ENCODE measurements around the gene AP5S1. TPM values are rescaled to one million over a fixed set of nuclear protein-coding genes. Genes with fewer than 3 reads are reported as not detected.

Gene AP5S1
- polyA plus RNA-seq, 1 donor (not counting 4 experiments of a cell fraction or from before 2014, with no cell fraction given) = 5.2 TPM

- no peaks in the 10 kb centered on the region for H3K9me3 ChIP-seq (ENCODE audit: control insufficient read depth, low read depth, low read length)
- dilution Hi-C loops (cut with MboI; ENCODE audit: extremely low pct_ligation_motif_present, low sequenced_read_pairs) = no loop called here
Observed at GRCh38 chr20:3775457-3776108, 44.8 kb upstream of the AP5S1 start.

GRCh38 chr20:3777381-3777715 is 43.0 kb upstream of the AP5S1 start:
- Histone ChIP-seq H3K4me3 (ENCODE audit: control insufficient read depth in 2 of 3, extremely low read depth in 1 of 3, insufficient read depth in 2 of 3, low read depth in 1 of 3, low read length in 3 of 3) (peak overlapping the region; percentile 37 to 65 (median 48)), H3K79me2 (ENCODE audit: control insufficient read depth, insufficient read depth, low read length) (no peaks in the 10 kb centered on the region), H3K4me1 (ENCODE audit: control insufficient read depth, extremely low read depth, insufficient read depth, low read length) (peaks cover 11% of the 10 kb centered on the region), H3K27me3 (ENCODE audit: control insufficient read depth, extremely low read depth, insufficient read depth, low read length) (peaks cover 10% of the 10 kb centered on the region), H3K9ac (ENCODE audit: control insufficient read depth, extremely low read depth, insufficient read depth, low read length) (peak overlapping the region; percentile 38), H3K4me2 (ENCODE audit: control insufficient read depth, extremely low read depth, insufficient read depth, low read depth, low read length) (peak overlapping the region; percentile 86), H3K9me1 (ENCODE audit: control insufficient read depth, extremely low read depth, insufficient read depth, low read length) (no peaks in the 10 kb centered on the region), H3K9me3 (ENCODE audit: control insufficient read depth, low read depth, low read length) (no peaks in the 10 kb centered on the region), H3K36me3 (ENCODE audit: control insufficient read depth in 2 of 2, extremely low read depth in 1 of 2, insufficient read depth in 2 of 2, low read length in 2 of 2) (no peaks in the 10 kb centered on the region), H2AFZ (ENCODE audit: control insufficient read depth, low read length) (peak overlapping the region; percentile 89), H3K27ac (ENCODE audit: control insufficient read depth, insufficient read depth, low read length) (no peak overlapping the region), H4K20me1 (ENCODE audit: control insufficient read depth, extremely low read depth, insufficient read depth, low read length) (peaks cover 2% of the 10 kb centered on the region)
- FAIRE-seq (no peak), DNase-seq (ENCODE audit: low read depth, low spot score) (no peak)
- dilution Hi-C loops (cut with MboI; ENCODE audit: extremely low pct_ligation_motif_present, low sequenced_read_pairs) = no loop called here
- no peak for TF ChIP-seq CTCF (optimal IDR thresholded peaks at IDR 0.05 in 1 of 3, IDR thresholded peaks at IDR 0.05 in 1 of 3, conservative IDR thresholded peaks at IDR 0.05 in 1 of 3; ENCODE audit: extremely low read depth in 1 of 3, insufficient read depth in 2 of 3, low read length in 3 of 3)
- TF ChIP-seq EZH2 (IDR thresholded peaks at IDR 0.05; ENCODE audit: low read length) = no peak

More at GRCh38 chr20:3775457-3776108, 44.8 kb upstream of the AP5S1 start:
- FAIRE-seq (no peak), DNase-seq (ENCODE audit: low read depth, low spot score) (no peak)
- Histone ChIP-seq H3K4me1 (ENCODE audit: control insufficient read depth, extremely low read depth, insufficient read depth, low read length) (peaks cover 4% of the 10 kb centered on the region), H3K27ac (ENCODE audit: control insufficient read depth, insufficient read depth, low read length) (no peak overlapping the region), H3K4me3 (ENCODE audit: control insufficient read depth in 2 of 3, extremely low read depth in 1 of 3, insufficient read depth in 2 of 3, low read depth in 1 of 3, low read length in 3 of 3) (no peak overlapping the region), H4K20me1 (ENCODE audit: control insufficient read depth, extremely low read depth, insufficient read depth, low read length) (no peaks in the 10 kb centered on the region), H3K4me2 (ENCODE audit: control insufficient read depth, extremely low read depth, insufficient read depth, low read depth, low read length) (no peak overlapping the region), H3K9ac (ENCODE audit: control insufficient read depth, extremely low read depth, insufficient read depth, low read length) (no peak overlapping the region), H3K27me3 (ENCODE audit: control insufficient read depth, extremely low read depth, insufficient read depth, low read length) (peaks cover 10% of the 10 kb centered on the region), H2AFZ (ENCODE audit: control insufficient read depth, low read length) (no peak overlapping the region), H3K9me1 (ENCODE audit: control insufficient read depth, extremely low read depth, insufficient read depth, low read length) (no peaks in the 10 kb centered on the region), H3K79me2 (ENCODE audit: control insufficient read depth, insufficient read depth, low read length) (no peaks in the 10 kb centered on the region), H3K36me3 (ENCODE audit: control insufficient read depth in 2 of 2, extremely low read depth in 1 of 2, insufficient read depth in 2 of 2, low read length in 2 of 2) (no peaks in the 10 kb centered on the region)
- TF ChIP-seq CTCF (optimal IDR thresholded peaks at IDR 0.05 in 1 of 3, IDR thresholded peaks at IDR 0.05 in 1 of 3, conservative IDR thresholded peaks at IDR 0.05 in 1 of 3; ENCODE audit: extremely low read depth in 1 of 3, insufficient read depth in 2 of 3, low read length in 3 of 3) = no peak
- no peak for TF ChIP-seq EZH2 (IDR thresholded peaks at IDR 0.05; ENCODE audit: low read length)
